AG04449 (cell line): ENCODE results near the gene NPPB.

ENCODE experiments used
- CTCF ChIA-PET: fragments of 350-600 bp; formaldehyde crosslinking; extraction: SDS; loops from one replicate; lab custom pipeline; 2021; ENCODE audit warnings: antibody characterized with exemption; lab: Yijun Ruan, JAX
- POLR2A ChIA-PET: fragments of 400-600, 350-600 bp; formaldehyde crosslinking; extraction: SDS; loops from one replicate; lab custom pipeline; 2020; ENCODE audit warnings: antibody characterized with exemption, inconsistent platforms; lab: Yijun Ruan, JAX
- DNase-seq: peaks from one replicate; pipeline ENCODE4 v3.0.0-alpha.2; 2010; ENCODE audit warnings: low read depth, low spot score
- H3K4me3 ChIP-seq: 2 replicates; pipeline ENCODE4 v1.5.1; 2011; ENCODE audit warnings: low read depth, mild to moderate bottlenecking, control low read depth, low read length
- CTCF ChIP-seq: IDR thresholded peaks from one replicate; pipeline ENCODE4 v1.5.1; 2011; ENCODE audit warnings: mild to moderate bottlenecking, moderate library complexity, low read length, control low read depth, inconsistent platforms; ENCODE audit not compliant: insufficient read depth; ENCODE audit errors: missing control alignments

Gene NPPB

GRCh38 chr1:11873395-11874257, 14.9 kb upstream of the NPPB start:
- CTCF ChIA-PET = interaction anchor here (0.6 to 1.5 kb wide), 2 partner anchors 35 to 36 kb away, joined by 3 to 4 read pairs; no protein-coding TSS in a partner anchor
- DNase-seq = no peak
- POLR2A ChIA-PET = interaction anchor here (0.6 kb wide), 1 partner anchor 635 kb away, joined by 3 read pairs; no protein-coding TSS in a partner anchor
- no peak overlapping the region for H3K4me3 ChIP-seq
- no peak for TF ChIP-seq CTCF

- DNase-seq = no peak
- ChIA-PET CTCF (interaction anchor here (1.5 kb wide), 1 partner anchor 35 kb away, joined by 4 read pairs; no protein-coding TSS in a partner anchor), POLR2A (no interaction called here)
- TF ChIP-seq CTCF = no peak
- no peak overlapping the region for H3K4me3 ChIP-seq
Observed at GRCh38 chr1:11872545-11872944, 13.8 kb upstream of the NPPB start.

- ChIA-PET POLR2A (no interaction called here), CTCF (interaction anchor here (0.8 to 2.2 kb wide), 6 partner anchors 18 to 161 kb away, joined by 3 to 7 read pairs (median 4); no protein-coding TSS in a partner anchor)
- TF ChIP-seq CTCF = no peak
- H3K4me3 ChIP-seq = no peak overlapping the region
- no peak for DNase-seq
Observed at GRCh38 chr1:11869650-11870207, 11.0 kb upstream of the NPPB start.

GRCh38 chr1:11869104-11869503, 10.4 kb upstream of the NPPB start:
- no peak for DNase-seq
- ChIA-PET CTCF (interaction anchor here (0.9 to 2.2 kb wide), 5 partner anchors 13 to 162 kb away, joined by 3 to 6 read pairs (median 4); no protein-coding TSS in a partner anchor), POLR2A (no interaction called here)
- TF ChIP-seq CTCF = no peak
- no peak overlapping the region for H3K4me3 ChIP-seq

- POLR2A ChIA-PET = interaction anchor here (1.6 kb wide), 1 partner anchor 40 kb away, joined by 9 read pairs; no protein-coding TSS in a partner anchor
- DNase-seq = no peak
- H3K4me3 ChIP-seq = no peak overlapping the region
- TF ChIP-seq CTCF = no peak
- CTCF ChIA-PET = interaction anchor here (0.6 to 2.2 kb wide), 5 partner anchors 13 to 162 kb away, joined by 3 to 6 read pairs (median 4); no protein-coding TSS in a partner anchor
Observed at GRCh38 chr1:11868331-11868980, 9.7 kb upstream of the NPPB start.
